CD8-positive, alpha-beta memory T cell (primary cell): ENCODE data around the gene DBP. TPM values are rescaled to one million over a fixed set of nuclear protein-coding genes. Genes with fewer than 3 reads are reported as not detected.

ENCODE experiments used
- CTCF ChIA-PET: fragments of 350-600 bp; sonication (Branson Sonifier 250); formaldehyde crosslinking; loops from one replicate; lab custom pipeline; 2021; ENCODE audit warnings: antibody characterized with exemption; lab: Charles Lee
- POLR2A ChIA-PET: fragments of 350-600 bp; sonication (Branson Sonifier 250); formaldehyde crosslinking; loops from one replicate; lab custom pipeline; 2021; ENCODE audit warnings: antibody characterized with exemption; lab: Charles Lee
- DNase-seq, 5 donors: peaks; one replicate each; pipeline versions ENCODE4 v3.0.0 to v3.0.0-alpha.2; 2020 to 2022; ENCODE audit warnings: mixed read lengths in 1 of 5
- H3K27ac ChIP-seq: one replicate; pipeline ENCODE4 v1.7.0; 2013; ENCODE audit warnings: low read depth, mild to moderate bottlenecking, low read length, moderate library complexity
- H3K27me3 ChIP-seq: 2 replicates; pipeline ENCODE4 v1.7.0; 2013; ENCODE audit warnings: low read length, mild to moderate bottlenecking; ENCODE audit not compliant: insufficient read depth, poor library complexity, severe bottlenecking
- H3K36me3 ChIP-seq: 2 replicates; pipeline ENCODE4 v1.7.0; 2013; ENCODE audit warnings: mild to moderate bottlenecking, low read length, moderate library complexity; ENCODE audit not compliant: insufficient read depth
- H3K4me1 ChIP-seq: 2 replicates; pipeline ENCODE4 v1.7.0; 2013; ENCODE audit warnings: mild to moderate bottlenecking, low read length, moderate library complexity; ENCODE audit not compliant: insufficient read depth
- H3K4me3 ChIP-seq: 2 replicates; pipeline ENCODE4 v1.7.0; 2013; ENCODE audit warnings: mild to moderate bottlenecking, low read length
- H3K9me3 ChIP-seq: 2 replicates; pipeline ENCODE4 v1.7.0; 2013; ENCODE audit warnings: mild to moderate bottlenecking, low read length
- H3K27ac Mint-ChIP-seq, 8 donors: one replicate each; pipeline ENCODE4 v1.8.0; 2020 to 2021; ENCODE audit warnings: mixed read lengths in 8 of 8, mild to moderate bottlenecking in 6 of 8, inconsistent platforms in 3 of 8, moderate library complexity in 3 of 8
- H3K27me3 Mint-ChIP-seq, 2 donors: one replicate each; pipeline ENCODE4 v1.8.0; 2020 to 2021; ENCODE audit warnings: mixed read lengths in 2 of 2, mild to moderate bottlenecking in 1 of 2, moderate library complexity in 1 of 2
- H3K36me3 Mint-ChIP-seq, 3 donors: one replicate each; pipeline ENCODE4 v1.8.0; 2020 to 2021; ENCODE audit warnings: mixed read lengths in 3 of 3, inconsistent platforms in 1 of 3, mild to moderate bottlenecking in 1 of 3
- H3K4me1 Mint-ChIP-seq, 3 donors: one replicate each; pipeline ENCODE4 v1.8.0; 2020 to 2021; ENCODE audit warnings: mixed read lengths in 3 of 3, inconsistent platforms in 1 of 3, mild to moderate bottlenecking in 1 of 3
- H3K4me3 Mint-ChIP-seq, 7 donors: one replicate each; pipeline ENCODE4 v1.8.0; 2020 to 2021; ENCODE audit warnings: mixed read lengths in 7 of 7, mild to moderate bottlenecking in 6 of 7, moderate library complexity in 4 of 7, inconsistent platforms in 2 of 7
- H3K9me3 Mint-ChIP-seq, 5 donors: one replicate each; pipeline ENCODE4 v1.8.0; 2020 to 2022; ENCODE audit warnings: mixed read lengths in 5 of 5, mild to moderate bottlenecking in 3 of 5, moderate library complexity in 2 of 5, inconsistent platforms in 1 of 5
- polyA plus RNA-seq: library from polyadenylated mRNA; unstranded; fragments of 300-500 nt; fragmentation: Illumina TruSeq; gene quantifications from one replicate; pipeline ENCODE4 v1.2.3, GENCODE V29; 2021
- total RNA-seq, 2 experiments: library from RNA; stranded (reverse); gene quantifications; one replicate each; pipeline ENCODE4 v1.2.3, GENCODE V29; 2021

Gene DBP
- total and polyA plus RNA-seq, 3 experiments from 2014 or later: 10.9 to 84.1 (median 12.1) TPM

GRCh38 chr19:48654299-48655059, 17.3 kb upstream of the DBP start:
- Histone ChIP-seq H3K36me3 (no peaks in the 10 kb centered on the region), H3K27ac (no peak overlapping the region), H3K4me1 (peaks cover 4% of the 10 kb centered on the region), H3K27me3 (no peaks in the 10 kb centered on the region), H3K9me3 (no peaks in the 10 kb centered on the region), H3K4me3 (no peak overlapping the region)
- no peaks in the 10 kb centered on the region for H3K9me3 Mint-ChIP-seq
- no peak overlapping the region for H3K4me3 Mint-ChIP-seq
- H3K27ac Mint-ChIP-seq: no peak overlapping the region
- no peaks in the 10 kb centered on the region for H3K36me3 Mint-ChIP-seq
- ChIA-PET CTCF (interaction anchor here (4.7 kb wide), 1 partner anchor 9 kb away, joined by 13 read pairs; the partner anchor contains the start of gene CA11), POLR2A (interaction anchor here (0.6 kb wide), 1 partner anchor 22 kb away, joined by 3 read pairs; no protein-coding TSS in a partner anchor)
- H3K27me3 Mint-ChIP-seq: peaks cover 3 to 8% of the 10 kb centered on the region in 2 donors
- no peak for DNase-seq
- peaks cover 3 to 8% (median 7%) of the 10 kb centered on the region in 3 donors for H3K4me1 Mint-ChIP-seq

GRCh38 chr19:48651683-48652048, 14.5 kb upstream of the DBP start:
- H3K4me3 Mint-ChIP-seq: no peak overlapping the region
- Histone ChIP-seq H3K27me3 (no peaks in the 10 kb centered on the region), H3K27ac (no peak overlapping the region), H3K4me1 (peaks cover 19% of the 10 kb centered on the region), H3K4me3 (no peak overlapping the region), H3K9me3 (no peaks in the 10 kb centered on the region), H3K36me3 (no peaks in the 10 kb centered on the region)
- H3K27me3 Mint-ChIP-seq: no peaks in the 10 kb centered on the region
- H3K4me1 Mint-ChIP-seq: peaks cover 16 to 28% (median 26%) of the 10 kb centered on the region in 3 donors
- DNase-seq: no peak
- no peaks in the 10 kb centered on the region for H3K36me3 Mint-ChIP-seq
- ChIA-PET POLR2A (no interaction called here), CTCF (no interaction called here)
- peak overlapping the region in 3 of 8 donors; percentile 21 to 75 (median 35) for H3K27ac Mint-ChIP-seq
- no peaks in the 10 kb centered on the region for H3K9me3 Mint-ChIP-seq

GRCh38 chr19:48650974-48651682, 13.9 kb upstream of the DBP start:
- Histone ChIP-seq H3K27me3 (no peaks in the 10 kb centered on the region), H3K9me3 (no peaks in the 10 kb centered on the region), H3K4me1 (peaks cover 19% of the 10 kb centered on the region), H3K27ac (no peak overlapping the region), H3K36me3 (no peaks in the 10 kb centered on the region), H3K4me3 (no peak overlapping the region)
- no peaks in the 10 kb centered on the region for H3K9me3 Mint-ChIP-seq
- peak overlapping the region in 1 of 7 donors; percentile 1 for H3K4me3 Mint-ChIP-seq
- no peaks in the 10 kb centered on the region for H3K36me3 Mint-ChIP-seq
- no peaks in the 10 kb centered on the region for H3K27me3 Mint-ChIP-seq
- ChIA-PET CTCF (no interaction called here), POLR2A (no interaction called here)
- H3K4me1 Mint-ChIP-seq: peaks cover 16 to 32% (median 28%) of the 10 kb centered on the region in 3 donors
- H3K27ac Mint-ChIP-seq: peak overlapping the region in 5 of 8 donors; percentile 13 to 65 (median 24)
- DNase-seq: no peak

GRCh38 chr19:48648134-48648533, 11.0 kb upstream of the DBP start:
- H3K4me3 ChIP-seq: no peak overlapping the region
- ChIA-PET POLR2A (no interaction called here), CTCF (interaction anchor here (0.7 to 1.7 kb wide), 2 partner anchors 158 to 194 kb away, joined by 3 to 4 read pairs; no protein-coding TSS in a partner anchor)
- H3K27ac Mint-ChIP-seq: peak overlapping the region; percentile 44 to 95 (median 88)
- DNase-seq: no peak
- no peaks in the 10 kb centered on the region for H3K9me3 ChIP-seq
- peaks cover 30 to 48% (median 43%) of the 10 kb centered on the region in 3 donors for H3K4me1 Mint-ChIP-seq
- no peaks in the 10 kb centered on the region for H3K27me3 ChIP-seq
- H3K36me3 ChIP-seq: no peaks in the 10 kb centered on the region
- peaks cover 40% of the 10 kb centered on the region for H3K4me1 ChIP-seq
- H3K36me3 Mint-ChIP-seq: no peaks in the 10 kb centered on the region
- H3K27ac ChIP-seq: no peak overlapping the region
- no peaks in the 10 kb centered on the region for H3K9me3 Mint-ChIP-seq
- no peaks in the 10 kb centered on the region for H3K27me3 Mint-ChIP-seq
- H3K4me3 Mint-ChIP-seq: peak overlapping the region in 6 of 7 donors; percentile 5 to 56 (median 18)

- H3K4me1 ChIP-seq: peaks cover 40% of the 10 kb centered on the region
- Mint-ChIP-seq H3K27ac (peak overlapping the region; percentile 44 to 92 (median 84)), H3K4me1 (peaks cover 34 to 54% (median 43%) of the 10 kb centered on the region in 3 donors), H3K36me3 (no peaks in the 10 kb centered on the region), H3K4me3 (peak overlapping the region; percentile 33 to 95 (median 71)), H3K9me3 (no peaks in the 10 kb centered on the region), H3K27me3 (no peaks in the 10 kb centered on the region)
- no peaks in the 10 kb centered on the region for H3K36me3 ChIP-seq
- ChIA-PET POLR2A (interaction anchor here (1.1 to 2.4 kb wide), 5 partner anchors 9 to 67 kb away, joined by 4 to 15 read pairs (median 7); partner anchors contain the start of genes DBP, RPL18 and SPHK2), CTCF (interaction anchor here (1.0 to 3.1 kb wide), 9 partner anchors 10 to 324 kb away, joined by 3 to 34 read pairs (median 6); partner anchors contain the start of genes DBP and RASIP1)
- DNase-seq: no peak
- H3K27ac ChIP-seq: peak overlapping the region; percentile 52
- no peaks in the 10 kb centered on the region for H3K27me3 ChIP-seq
- H3K4me3 ChIP-seq: no peak overlapping the region
- H3K9me3 ChIP-seq: no peaks in the 10 kb centered on the region
Measured at GRCh38 chr19:48646722-48647216, 9.6 kb upstream of the DBP start.

GRCh38 chr19:48646001-48646721, 9.0 kb upstream of the DBP start, which contains the start of gene CA11:
TSS of gene CA11 (minus strand) at chr19:48646187. CDS start at chr19:48645632, 555 bp downstream.
- H3K4me1 ChIP-seq: peaks cover 40% of the 10 kb centered on the region
- ChIA-PET CTCF (interaction anchor here (0.7 to 3.1 kb wide), 19 partner anchors 9 to 347 kb away, joined by 3 to 34 read pairs (median 5); partner anchors contain the start of genes DBP, HSD17B14, RASIP1 and RPL18), POLR2A (interaction anchor here (0.6 to 2.4 kb wide), 9 partner anchors 9 to 316 kb away, joined by 3 to 15 read pairs (median 6); partner anchors contain the start of genes DBP, RPL18 and SPHK2)
- no peaks in the 10 kb centered on the region for H3K36me3 ChIP-seq
- peak; percentile 87 to 94 (median 90) for DNase-seq
- Mint-ChIP-seq H3K4me1 (peaks cover 36 to 57% (median 42%) of the 10 kb centered on the region in 3 donors), H3K27me3 (no peaks in the 10 kb centered on the region), H3K4me3 (peak within 1 kb of the TSS; percentile 85 to 95 (median 87)), H3K27ac (peak within 1 kb of the TSS; percentile 85 to 97 (median 93)), H3K9me3 (no peaks in the 10 kb centered on the region), H3K36me3 (no peaks in the 10 kb centered on the region)
- no peaks in the 10 kb centered on the region for H3K27me3 ChIP-seq
- H3K9me3 ChIP-seq: no peaks in the 10 kb centered on the region
- peak within 1 kb of the TSS; percentile 52 for H3K27ac ChIP-seq
- H3K4me3 ChIP-seq: peak within 1 kb of the TSS; percentile 90

GRCh38 chr19:48645620-48646000, 8.4 kb upstream of the DBP start:
- Mint-ChIP-seq H3K4me3 (peak overlapping the region; percentile 85 to 95 (median 87)), H3K4me1 (peaks cover 36 to 55% (median 39%) of the 10 kb centered on the region in 3 donors), H3K27ac (peak overlapping the region; percentile 83 to 97 (median 93)), H3K36me3 (no peaks in the 10 kb centered on the region), H3K9me3 (no peaks in the 10 kb centered on the region), H3K27me3 (no peaks in the 10 kb centered on the region)
- Histone ChIP-seq H3K36me3 (no peaks in the 10 kb centered on the region), H3K27me3 (no peaks in the 10 kb centered on the region), H3K4me3 (peak overlapping the region; percentile 90), H3K9me3 (no peaks in the 10 kb centered on the region), H3K4me1 (peaks cover 40% of the 10 kb centered on the region), H3K27ac (peak overlapping the region; percentile 52)
- POLR2A ChIA-PET: interaction anchor here (0.6 to 2.4 kb wide), 12 partner anchors 8 to 316 kb away, joined by 3 to 15 read pairs (median 4); partner anchors contain the start of genes DBP, RPL18 and SPHK2
- CTCF ChIA-PET: interaction anchor here (0.7 to 3.1 kb wide), 21 partner anchors 8 to 348 kb away, joined by 3 to 34 read pairs (median 5); partner anchors contain the start of genes DBP, HSD17B14, RASIP1 and RPL18
- peak in 1 of 5 donors; percentile 27 for DNase-seq
